ENCODE results near the gene GRAMD1A. TPM values are rescaled to one million over a fixed set of nuclear protein-coding genes. Genes with fewer than 3 reads are reported as not detected.

Gene GRAMD1A
- total and polyA plus RNA-seq, 2 of the 8 experiments (the other 6 are each of a cell fraction or from before 2014, with no cell fraction given), result 113 to 154 TPM

DNA sequence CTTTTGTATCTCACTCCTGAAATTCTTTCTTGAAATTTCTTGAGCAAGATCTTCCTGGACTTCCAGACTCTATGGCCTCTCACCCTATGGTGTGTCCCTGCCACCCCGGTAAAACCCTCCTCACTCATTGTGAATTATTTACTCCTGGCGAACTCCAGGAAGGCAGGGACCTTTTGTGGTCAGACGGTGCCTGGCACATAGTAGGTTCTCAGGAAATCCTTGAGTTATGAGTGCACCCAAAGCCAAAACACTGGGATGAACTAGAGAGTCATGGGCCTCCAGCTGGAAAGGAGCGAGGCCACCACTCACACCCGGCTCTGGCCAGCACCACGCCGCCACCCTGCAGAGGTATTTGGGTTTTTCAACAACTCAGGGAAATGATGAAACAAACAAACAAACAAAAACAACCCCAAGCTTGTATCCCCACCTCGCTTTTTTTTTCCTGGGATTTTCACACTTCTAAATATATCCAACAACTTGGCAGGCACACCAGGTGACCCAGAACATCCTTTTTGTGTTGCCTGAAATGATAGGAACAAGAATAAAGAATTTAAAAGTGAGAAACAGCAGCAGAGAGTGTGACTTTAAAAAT is 52.6 kb downstream of the GRAMD1A start:
- no peak overlapping the region for H3K27ac ChIP-seq (ENCODE audit: low read depth, low read length)
- H4K5ac ChIP-seq (ENCODE audit: insufficient read length, low read depth, low read length), result no peak overlapping the region
- no peak overlapping the region for H3K4ac ChIP-seq (replicated peaks; ENCODE audit: insufficient read length, low read depth, low read length)
- no peak overlapping the region for H3K4me2 ChIP-seq (ENCODE audit: insufficient read depth in 1 of 2, low read depth in 2 of 2, low read length in 2 of 2)
- H3K4me1 ChIP-seq (replicated peaks in 1 of 4; ENCODE audit: control insufficient read depth in 3 of 4, insufficient read depth in 4 of 4, low read length in 3 of 4), result peaks cover 0 to 11% (median 2%) of the 10 kb centered on the region in 4 experiments; a peak in 5 of 7 replicates
- H3K18ac ChIP-seq (ENCODE audit: extremely low read depth, low read length), result no peak overlapping the region
- H2BK15ac ChIP-seq (ENCODE audit: low read length), result no peak overlapping the region
- ChIA-PET POLR2A (ENCODE audit: partially characterized antibody) (interaction anchor here (0.7 to 3.8 kb wide), 8 partner anchors 9 to 554 kb away, joined by 3 to 18 read pairs (median 4); no protein-coding TSS in a partner anchor), CTCF (ENCODE audit: partially characterized antibody) (interaction anchor here (0.6 to 13.0 kb wide), 7 partner anchors 9 to 450 kb away, joined by 3 to 56 read pairs (median 3); partner anchors contain the start of gene LGI4)
- H3K27me3 ChIP-seq (replicated peaks in 1 of 4; ENCODE audit: control insufficient read depth in 3 of 4, extremely low read depth in 1 of 4, insufficient read depth in 3 of 4, low read length in 3 of 4), result no peaks in the 10 kb centered on the region
- H3K9me3 ChIP-seq (ENCODE audit: insufficient read depth in 2 of 2, low read depth in 1 of 2, low read length in 1 of 2), result no peaks in the 10 kb centered on the region
- H3K9ac ChIP-seq (replicated peaks in 1 of 4; ENCODE audit: extremely low read depth in 1 of 4, low read depth in 3 of 4, low read length in 3 of 4), result no peak overlapping the region
- TF ChIP-seq TAF1 (IDR thresholded peaks at IDR 0.05; ENCODE audit: low read depth, low read length) (no peak), YY1 (IDR thresholded peaks at IDR 0.05; ENCODE audit: low read depth, low read length) (no peak), KDM4A (IDR thresholded peaks at IDR 0.05; ENCODE audit: low read depth, low read length, severe bottlenecking) (no peak)
- no peaks in the 10 kb centered on the region for H3K23me2 ChIP-seq (ENCODE audit: low read depth, low read length)
- H4K20me1 ChIP-seq (replicated peaks in 1 of 2; ENCODE audit: control insufficient read depth in 1 of 2, insufficient read depth in 2 of 2, low read length in 2 of 2), result no peaks in the 10 kb centered on the region
- H2BK20ac ChIP-seq (ENCODE audit: low read length), result no peak overlapping the region
- FAIRE-seq (no peak), DNase-seq (ENCODE audit: low read depth in 1 of 2, low spot score in 2 of 2) (no peak)
- H4K8ac ChIP-seq (ENCODE audit: extremely low read depth, insufficient read depth, low read length), result no peak overlapping the region
- no peak overlapping the region for H3K14ac ChIP-seq (ENCODE audit: insufficient read length)
- H3K4me3 ChIP-seq (ENCODE audit: extremely low read depth in 1 of 4, insufficient read depth in 2 of 4, low read depth in 3 of 4, low read length in 4 of 4), result no peak overlapping the region
- H2BK5ac ChIP-seq (ENCODE audit: low read depth, low read length), result no peak overlapping the region
- H3K79me1 ChIP-seq (ENCODE audit: low read depth, low read length), result no peaks in the 10 kb centered on the region
- H2BK12ac ChIP-seq (ENCODE audit: low read depth, low read length), result no peak overlapping the region
- no peaks in the 10 kb centered on the region for H3K79me2 ChIP-seq (ENCODE audit: control insufficient read depth in 1 of 2, insufficient read depth in 2 of 2, low read length in 2 of 2)
- 81% methylated on average over 8 of the region's 8 CpGs; no CpG with 5 or more reads in 1 of the 2 experiments for WGBS, 2 experiments (ENCODE audit: extremely low coverage in 1 of 2, insufficient coverage in 1 of 2, insufficient read length in 1 of 2, insufficient replicate concordance in 2 of 2, low coverage in 1 of 2, low lambda C conversion rate in 2 of 2, missing lambda C conversion rate in 1 of 2)
- no peak overlapping the region for H2BK120ac ChIP-seq (replicated peaks; ENCODE audit: low read depth, low read length)
- no peaks in the 10 kb centered on the region; a peak in 1 of 8 replicates for H3K36me3 ChIP-seq (ENCODE audit: control insufficient read depth in 2 of 4, insufficient read depth in 4 of 4, low read length in 3 of 4)
- no peak overlapping the region for H2AFZ ChIP-seq (ENCODE audit: low read length)
- no peak overlapping the region for H3K23ac ChIP-seq (ENCODE audit: insufficient read length)
- no peak overlapping the region for H2AK5ac ChIP-seq (ENCODE audit: low read depth, low read length)
- H4K91ac ChIP-seq (replicated peaks; ENCODE audit: insufficient read length, low read length), result no peak overlapping the region
- no peak overlapping the region for H3K56ac ChIP-seq (replicated peaks; ENCODE audit: insufficient read length, low read depth, low read length)

Measured in H1 (cell line).